Measurements from ENCODE around the gene CES2. TPM values are rescaled to one million over a fixed set of nuclear protein-coding genes. Genes with fewer than 3 reads are reported as not detected.

The CES2 gene
- total RNA-seq, 1 donor from 2014 or later = 26.7 TPM

- Mint-ChIP-seq H3K9me3 (ENCODE audit: unreplicated experiment) (no peaks in the 10 kb centered on the region), H3K4me1 (ENCODE audit: unreplicated experiment) (no peaks in the 10 kb centered on the region)
Observed at GRCh38 chr16:66898933-66899309, 36.4 kb upstream of the CES2 start.

GRCh38 chr16:66899310-66899944 is 35.9 kb upstream of the CES2 start:
- no peaks in the 10 kb centered on the region for H3K4me1 Mint-ChIP-seq (ENCODE audit: unreplicated experiment)
- no peaks in the 10 kb centered on the region for H3K9me3 Mint-ChIP-seq (ENCODE audit: unreplicated experiment)
- H3K4me3 Mint-ChIP-seq (ENCODE audit: unreplicated experiment) = no peak overlapping the region
- no peak for TF ChIP-seq CTCF (IDR thresholded peaks at IDR 0.05; ENCODE audit: unreplicated experiment)
- H3K36me3 Mint-ChIP-seq (ENCODE audit: low read depth, unreplicated experiment) = no peaks in the 10 kb centered on the region
- H3K27me3 Mint-ChIP-seq (ENCODE audit: unreplicated experiment) = peaks cover 8% of the 10 kb centered on the region
- H3K27ac Mint-ChIP-seq (ENCODE audit: unreplicated experiment) = no peak overlapping the region
- no peak for DNase-seq (ENCODE audit: low spot score)

More at GRCh38 chr16:66898933-66899309, 36.4 kb upstream of the CES2 start:
- TF ChIP-seq CTCF (IDR thresholded peaks at IDR 0.05; ENCODE audit: unreplicated experiment) = no peak
- peaks cover 8% of the 10 kb centered on the region for H3K27me3 Mint-ChIP-seq (ENCODE audit: unreplicated experiment)
- no peaks in the 10 kb centered on the region for H3K36me3 Mint-ChIP-seq (ENCODE audit: low read depth, unreplicated experiment)
- H3K27ac Mint-ChIP-seq (ENCODE audit: unreplicated experiment) = no peak overlapping the region
- DNase-seq (ENCODE audit: low spot score) = no peak
- H3K4me3 Mint-ChIP-seq (ENCODE audit: unreplicated experiment) = no peak overlapping the region

- peaks cover 6% of the 10 kb centered on the region for H3K27me3 Mint-ChIP-seq (ENCODE audit: unreplicated experiment)
- no peak overlapping the region for H3K27ac Mint-ChIP-seq (ENCODE audit: unreplicated experiment)
- no peaks in the 10 kb centered on the region for H3K4me1 Mint-ChIP-seq (ENCODE audit: unreplicated experiment)
- H3K36me3 Mint-ChIP-seq (ENCODE audit: low read depth, unreplicated experiment) = no peaks in the 10 kb centered on the region
- no peak for TF ChIP-seq CTCF (IDR thresholded peaks at IDR 0.05; ENCODE audit: unreplicated experiment)
- DNase-seq (ENCODE audit: low spot score) = peak; percentile 30
- H3K4me3 Mint-ChIP-seq (ENCODE audit: unreplicated experiment) = no peak overlapping the region
- H3K9me3 Mint-ChIP-seq (ENCODE audit: unreplicated experiment) = no peaks in the 10 kb centered on the region
Observed at GRCh38 chr16:66899945-66900710, 35.2 kb upstream of the CES2 start.

GRCh38 chr16:66900721-66901441 is 34.4 kb upstream of the CES2 start:
- TF ChIP-seq CTCF (IDR thresholded peaks at IDR 0.05; ENCODE audit: unreplicated experiment) = no peak
- no peak for DNase-seq (ENCODE audit: low spot score)
- H3K27me3 Mint-ChIP-seq (ENCODE audit: unreplicated experiment) = peaks cover 5% of the 10 kb centered on the region
- no peak overlapping the region for H3K27ac Mint-ChIP-seq (ENCODE audit: unreplicated experiment)
- no peaks in the 10 kb centered on the region for H3K9me3 Mint-ChIP-seq (ENCODE audit: unreplicated experiment)
- H3K4me3 Mint-ChIP-seq (ENCODE audit: unreplicated experiment) = no peak overlapping the region
- H3K36me3 Mint-ChIP-seq (ENCODE audit: low read depth, unreplicated experiment) = no peaks in the 10 kb centered on the region
- no peaks in the 10 kb centered on the region for H3K4me1 Mint-ChIP-seq (ENCODE audit: unreplicated experiment)

Data from endothelial cell (in vitro differentiated cells).